AG09319 (cell line): ENCODE measurements around the gene MIB2.

Experiments
- DNase-seq: peaks from one replicate; pipeline ENCODE4 v3.0.0-alpha.2; 2010; ENCODE audit warnings: low read depth; ENCODE audit errors: extremely low read depth
- CTCF ChIP-seq: IDR thresholded peaks from 2 replicates; pipeline ENCODE4 v1.5.1; 2011; ENCODE audit warnings: low read depth, mild to moderate bottlenecking, inconsistent platforms, low read length, moderate library complexity

Gene MIB2

GRCh38 chr1:1577367-1578011 lies 37.8 kb upstream of the MIB2 start:
- no peak for DNase-seq
- no peak for TF ChIP-seq CTCF

- DNase-seq: no peak
- no peak for TF ChIP-seq CTCF
Measured at GRCh38 chr1:1578371-1578940, 36.8 kb upstream of the MIB2 start.

GRCh38 chr1:1582585-1583346 lies 32.5 kb upstream of the MIB2 start:
- no peak for DNase-seq
- no peak for TF ChIP-seq CTCF

GRCh38 chr1:1583347-1584010 lies 31.8 kb upstream of the MIB2 start:
- DNase-seq: no peak

GRCh38 chr1:1591452-1591851 lies 23.8 kb upstream of the MIB2 start:
- no peak for TF ChIP-seq CTCF
- no peak for DNase-seq

More at GRCh38 chr1:1583347-1584010, 31.8 kb upstream of the MIB2 start:
- TF ChIP-seq CTCF: no peak

GRCh38 chr1:1593834-1594601 lies 21.3 kb upstream of the MIB2 start:
- TF ChIP-seq CTCF: no peak
- DNase-seq: no peak
